Bronchial epithelial cell (primary cell): ENCODE data around the gene ZNF791. TPM values are rescaled to one million over a fixed set of nuclear protein-coding genes. Genes with fewer than 3 reads are reported as not detected.

Experiments used
- DNase-seq: peaks from one replicate; pipeline ENCODE4 v3.0.0-alpha.2; 2010; ENCODE audit warnings: low read depth
- FAIRE-seq: peaks from 2 replicates; lab custom pipeline; 2011; peaks lifted over from hg19 to GRCh38; lab: Jason Lieb, UNC
- H3K27me3 ChIP-seq: 2 replicates; pipeline ENCODE4 v1.5.1; 2011; ENCODE audit warnings: low read length; ENCODE audit not compliant: control insufficient read depth, insufficient read depth
- H3K36me3 ChIP-seq: 2 replicates; pipeline ENCODE4 v1.5.1; 2011; ENCODE audit warnings: low read length; ENCODE audit not compliant: control insufficient read depth, insufficient read depth
- H3K4me3 ChIP-seq: 2 replicates; pipeline ENCODE4 v1.5.1; 2011; ENCODE audit warnings: mild to moderate bottlenecking, low read depth, low read length, control low read depth
- total RNA-seq: library from RNA; depleted of rRNA; stranded (reverse); fragments of >200 nt; gene quantifications from 2 replicates; pipeline ENCODE4 v1.2.1, GENCODE V29; 2014
- TF ChIP-seq, protein P1 (sequence below): IDR thresholded peaks from 2 replicates; pipeline ENCODE4 v1.5.1; 2011; ENCODE audit warnings: mild to moderate bottlenecking, moderate library complexity, low read length, control low read depth, inconsistent platforms; ENCODE audit not compliant: insufficient read depth, severe bottlenecking

Gene ZNF791
- total RNA-seq, 1 donor from 2014 or later, result 11.1 TPM

DNA sequence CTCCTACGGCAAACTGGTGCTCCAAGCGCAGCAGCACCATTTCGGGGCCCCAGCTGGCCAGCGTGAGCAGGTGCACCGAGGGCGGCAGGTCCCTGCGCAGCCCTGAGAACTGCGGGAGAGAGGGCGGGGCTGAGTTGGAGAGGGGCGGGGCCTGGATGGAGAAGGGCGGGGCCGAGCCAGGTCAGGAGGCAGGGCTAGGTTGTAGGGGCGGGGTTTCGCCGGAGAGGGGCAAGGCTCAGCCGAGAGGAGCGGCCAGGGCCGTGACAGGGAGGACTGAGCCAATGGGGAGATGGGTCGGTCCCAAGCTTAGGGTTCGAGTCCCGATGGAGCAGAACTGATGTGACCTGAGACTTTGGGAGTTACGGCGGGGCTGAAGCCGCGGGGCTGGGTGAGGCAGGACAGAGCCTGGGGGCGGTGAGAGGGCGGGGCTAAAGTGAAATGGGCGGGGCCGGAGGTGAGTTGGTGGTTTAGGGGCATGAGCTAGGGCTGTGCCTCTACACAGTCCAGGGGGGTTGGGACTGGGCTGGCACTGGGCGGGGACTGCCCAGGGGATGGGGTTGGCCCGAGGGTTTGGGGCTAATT is 36.9 kb downstream of the ZNF791 start:
- peak overlapping the region; percentile 35 for H3K4me3 ChIP-seq
- TF ChIP-seq, protein P1, sequence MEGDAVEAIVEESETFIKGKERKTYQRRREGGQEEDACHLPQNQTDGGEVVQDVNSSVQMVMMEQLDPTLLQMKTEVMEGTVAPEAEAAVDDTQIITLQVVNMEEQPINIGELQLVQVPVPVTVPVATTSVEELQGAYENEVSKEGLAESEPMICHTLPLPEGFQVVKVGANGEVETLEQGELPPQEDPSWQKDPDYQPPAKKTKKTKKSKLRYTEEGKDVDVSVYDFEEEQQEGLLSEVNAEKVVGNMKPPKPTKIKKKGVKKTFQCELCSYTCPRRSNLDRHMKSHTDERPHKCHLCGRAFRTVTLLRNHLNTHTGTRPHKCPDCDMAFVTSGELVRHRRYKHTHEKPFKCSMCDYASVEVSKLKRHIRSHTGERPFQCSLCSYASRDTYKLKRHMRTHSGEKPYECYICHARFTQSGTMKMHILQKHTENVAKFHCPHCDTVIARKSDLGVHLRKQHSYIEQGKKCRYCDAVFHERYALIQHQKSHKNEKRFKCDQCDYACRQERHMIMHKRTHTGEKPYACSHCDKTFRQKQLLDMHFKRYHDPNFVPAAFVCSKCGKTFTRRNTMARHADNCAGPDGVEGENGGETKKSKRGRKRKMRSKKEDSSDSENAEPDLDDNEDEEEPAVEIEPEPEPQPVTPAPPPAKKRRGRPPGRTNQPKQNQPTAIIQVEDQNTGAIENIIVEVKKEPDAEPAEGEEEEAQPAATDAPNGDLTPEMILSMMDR, result no peak
- DNase-seq (peak; percentile 39), FAIRE-seq (no peak)
- H3K36me3 ChIP-seq, result no peaks in the 10 kb centered on the region
- H3K27me3 ChIP-seq, result no peaks in the 10 kb centered on the region

DNA sequence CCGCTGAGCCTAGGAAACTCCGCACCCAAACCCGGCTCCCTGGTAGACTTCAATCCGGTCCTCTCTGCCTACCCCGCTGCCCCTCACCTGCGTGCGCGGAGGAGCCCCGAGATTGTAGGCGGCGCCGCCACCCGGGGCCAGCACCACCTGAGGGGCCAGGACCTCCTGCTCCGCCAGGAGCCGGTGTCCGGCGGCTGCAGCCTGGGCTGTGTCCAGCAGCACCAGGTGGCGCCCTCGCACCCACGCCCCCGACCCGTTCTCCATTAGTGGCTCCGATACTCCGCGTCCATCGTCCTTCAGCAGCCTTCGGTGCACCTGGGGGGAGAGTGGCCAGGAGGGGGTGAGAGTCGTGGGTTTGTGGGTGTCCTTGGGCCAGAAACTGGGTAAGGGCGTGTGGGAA is 37.4 kb downstream of the ZNF791 start:
- Histone ChIP-seq H3K4me3 (peak overlapping the region; percentile 35), H3K36me3 (no peaks in the 10 kb centered on the region), H3K27me3 (no peaks in the 10 kb centered on the region)
- TF ChIP-seq, protein P1, result peak; percentile 31
- DNase-seq, result no peak
- no peak for FAIRE-seq

DNA sequence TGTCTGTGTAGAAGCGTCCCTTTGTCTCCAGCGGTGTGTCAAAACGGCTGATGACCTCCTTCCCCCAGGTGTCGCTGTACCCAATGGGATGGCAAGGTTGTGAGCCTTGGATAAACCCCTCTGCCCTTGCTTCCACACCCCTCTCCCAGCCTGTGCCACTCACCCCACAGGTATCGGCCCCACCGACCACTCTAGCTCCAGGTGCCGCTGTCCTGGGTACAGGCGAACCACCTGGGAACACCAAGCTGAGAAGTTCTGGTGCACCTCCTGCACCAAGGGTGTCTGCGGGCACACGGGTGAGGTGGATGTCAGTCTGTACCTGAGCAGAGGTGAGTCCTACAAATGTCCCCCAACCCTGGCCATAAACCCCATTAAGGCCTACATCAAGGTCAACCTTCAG is 39.2 kb downstream of the ZNF791 start:
- Histone ChIP-seq H3K27me3 (no peaks in the 10 kb centered on the region), H3K4me3 (no peak overlapping the region), H3K36me3 (no peaks in the 10 kb centered on the region)
- FAIRE-seq, result no peak
- DNase-seq, result no peak
- TF ChIP-seq, protein P1, result no peak

DNA sequence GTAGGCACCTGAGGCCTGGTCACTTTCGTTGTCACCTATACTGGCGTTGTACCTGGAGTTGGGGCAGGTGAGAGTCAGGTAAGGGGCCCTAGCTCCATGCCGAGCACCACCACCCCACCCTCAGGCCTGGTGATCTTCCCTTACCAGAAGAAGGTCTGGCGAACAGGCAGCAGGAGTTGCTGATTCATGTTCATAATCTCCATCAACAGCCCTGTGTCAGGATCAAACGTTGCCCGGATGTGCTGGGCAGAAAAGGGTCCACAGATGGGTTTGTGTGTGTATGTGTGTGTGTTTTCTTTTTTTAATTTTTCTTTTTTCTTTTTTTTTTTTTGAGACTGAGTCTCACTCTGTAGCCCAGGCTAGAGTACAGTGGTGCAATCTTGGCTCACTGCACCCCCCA is 41.5 kb downstream of the ZNF791 start:
- Histone ChIP-seq H3K27me3 (no peaks in the 10 kb centered on the region), H3K36me3 (peaks cover 3% of the 10 kb centered on the region), H3K4me3 (no peak overlapping the region)
- TF ChIP-seq, protein P1, result no peak
- FAIRE-seq (no peak), DNase-seq (no peak)

DNA sequence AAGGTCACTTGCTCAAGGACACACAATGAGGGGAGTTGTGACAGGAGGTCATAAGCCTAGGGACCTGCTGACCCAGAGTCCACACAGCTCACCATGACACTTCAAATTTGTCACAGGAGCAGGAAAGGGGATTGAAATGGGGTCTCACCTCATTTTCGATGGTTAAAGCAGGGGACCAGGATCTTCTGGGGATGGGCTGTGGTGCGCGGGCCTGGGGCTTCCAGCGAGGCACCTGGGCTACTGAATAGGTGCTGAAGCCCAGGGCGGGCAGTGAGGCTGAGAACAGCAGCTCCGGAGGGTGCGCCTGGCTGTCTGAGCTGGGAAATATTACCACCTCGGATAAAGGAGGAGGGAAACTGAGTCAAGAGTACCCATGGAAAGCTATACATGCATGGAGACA is 44.8 kb downstream of the ZNF791 start:
- FAIRE-seq (no peak), DNase-seq (no peak)
- Histone ChIP-seq H3K4me3 (no peak overlapping the region), H3K27me3 (no peaks in the 10 kb centered on the region), H3K36me3 (peaks cover 5% of the 10 kb centered on the region)
- TF ChIP-seq, protein P1, result no peak
